Bronchial epithelial cell (primary cell): ENCODE data around the gene UNC93B1. TPM values are rescaled to one million over a fixed set of nuclear protein-coding genes. Genes with fewer than 3 reads are reported as not detected.
A peak's percentile ranks its signal among the peaks of the same experiment; 100 is the strongest.

Experiments used
- DNase-seq: peaks from one replicate; pipeline ENCODE4 v3.0.0-alpha.2; 2010; ENCODE audit warnings: low read depth
- FAIRE-seq: peaks from 2 replicates; lab custom pipeline; 2011; peaks lifted over from hg19 to GRCh38; lab: Jason Lieb, UNC
- H3K27me3 ChIP-seq: 2 replicates; pipeline ENCODE4 v1.5.1; 2011; ENCODE audit warnings: low read length; ENCODE audit not compliant: control insufficient read depth, insufficient read depth
- H3K36me3 ChIP-seq: 2 replicates; pipeline ENCODE4 v1.5.1; 2011; ENCODE audit warnings: low read length; ENCODE audit not compliant: control insufficient read depth, insufficient read depth
- H3K4me3 ChIP-seq: 2 replicates; pipeline ENCODE4 v1.5.1; 2011; ENCODE audit warnings: mild to moderate bottlenecking, low read depth, low read length, control low read depth
- total RNA-seq: library from RNA; depleted of rRNA; stranded (reverse); fragments of >200 nt; gene quantifications from 2 replicates; pipeline ENCODE4 v1.2.1, GENCODE V29; 2014
- TF ChIP-seq, protein P1 (sequence below): IDR thresholded peaks from 2 replicates; pipeline ENCODE4 v1.5.1; 2011; ENCODE audit warnings: mild to moderate bottlenecking, moderate library complexity, low read length, control low read depth, inconsistent platforms; ENCODE audit not compliant: insufficient read depth, severe bottlenecking

Gene UNC93B1
- total RNA-seq, 1 donor from 2014 or later: 56.3 TPM

DNA sequence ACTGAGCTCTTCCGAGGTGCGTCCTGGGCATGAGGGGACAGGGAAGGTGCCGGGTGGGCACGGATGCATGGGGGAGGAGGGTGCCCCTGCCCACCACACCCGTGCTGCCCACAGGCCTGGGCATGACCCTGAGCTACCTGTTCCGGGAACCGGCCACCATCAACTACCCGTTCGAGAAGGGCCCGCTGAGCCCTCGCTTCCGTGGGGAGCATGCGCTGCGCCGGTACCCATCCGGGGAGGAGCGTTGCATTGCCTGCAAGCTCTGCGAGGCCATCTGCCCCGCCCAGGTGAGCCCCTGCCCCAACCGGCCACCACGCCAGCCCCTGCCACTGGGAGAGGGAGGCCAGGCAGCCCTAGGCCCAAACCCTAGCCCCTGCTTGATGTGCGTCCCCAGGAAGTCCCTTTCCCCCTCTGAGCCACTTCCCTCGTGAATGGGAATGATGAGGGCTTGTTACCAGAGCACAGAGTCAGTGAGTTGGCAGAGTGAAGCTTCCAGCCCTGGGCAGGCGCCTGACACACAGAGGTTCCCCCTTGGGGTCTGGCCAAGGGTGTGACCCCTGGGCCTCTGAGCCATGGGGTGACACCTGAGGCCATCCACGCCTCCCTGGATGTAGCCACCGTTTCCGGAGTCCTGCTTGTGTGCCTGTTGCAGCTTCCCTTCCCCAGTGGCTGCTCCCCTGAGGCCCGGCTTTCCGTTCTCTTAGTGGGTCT, 29.3 kb upstream of the UNC93B1 start:
- TF ChIP-seq, protein P1, sequence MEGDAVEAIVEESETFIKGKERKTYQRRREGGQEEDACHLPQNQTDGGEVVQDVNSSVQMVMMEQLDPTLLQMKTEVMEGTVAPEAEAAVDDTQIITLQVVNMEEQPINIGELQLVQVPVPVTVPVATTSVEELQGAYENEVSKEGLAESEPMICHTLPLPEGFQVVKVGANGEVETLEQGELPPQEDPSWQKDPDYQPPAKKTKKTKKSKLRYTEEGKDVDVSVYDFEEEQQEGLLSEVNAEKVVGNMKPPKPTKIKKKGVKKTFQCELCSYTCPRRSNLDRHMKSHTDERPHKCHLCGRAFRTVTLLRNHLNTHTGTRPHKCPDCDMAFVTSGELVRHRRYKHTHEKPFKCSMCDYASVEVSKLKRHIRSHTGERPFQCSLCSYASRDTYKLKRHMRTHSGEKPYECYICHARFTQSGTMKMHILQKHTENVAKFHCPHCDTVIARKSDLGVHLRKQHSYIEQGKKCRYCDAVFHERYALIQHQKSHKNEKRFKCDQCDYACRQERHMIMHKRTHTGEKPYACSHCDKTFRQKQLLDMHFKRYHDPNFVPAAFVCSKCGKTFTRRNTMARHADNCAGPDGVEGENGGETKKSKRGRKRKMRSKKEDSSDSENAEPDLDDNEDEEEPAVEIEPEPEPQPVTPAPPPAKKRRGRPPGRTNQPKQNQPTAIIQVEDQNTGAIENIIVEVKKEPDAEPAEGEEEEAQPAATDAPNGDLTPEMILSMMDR: no peak
- Histone ChIP-seq H3K4me3 (no peak overlapping the region), H3K27me3 (no peaks in the 10 kb centered on the region), H3K36me3 (peaks cover 12% of the 10 kb centered on the region)
- no peak for FAIRE-seq
- no peak for DNase-seq

DNA sequence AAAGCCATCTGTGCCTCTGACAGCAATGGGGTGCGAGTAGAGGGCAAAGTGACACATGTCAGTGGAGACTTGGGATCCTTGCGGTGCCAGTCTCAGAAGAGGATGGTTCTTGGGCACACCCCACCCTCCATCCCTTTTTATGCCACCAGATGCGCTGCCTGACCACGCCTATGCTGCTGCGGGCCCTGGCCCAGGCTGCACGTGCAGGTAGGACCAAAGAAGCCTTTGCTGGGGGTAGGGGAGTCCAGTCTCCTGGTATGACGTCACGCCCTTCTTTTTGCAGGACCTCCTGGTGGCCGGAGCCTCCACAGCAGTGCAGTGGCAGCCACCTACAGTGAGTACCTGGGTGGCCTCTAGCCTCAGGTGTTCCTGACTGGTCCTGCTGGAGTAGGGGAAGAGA, 28.1 kb upstream of the UNC93B1 start:
- no peak for FAIRE-seq
- Histone ChIP-seq H3K27me3 (no peaks in the 10 kb centered on the region), H3K4me3 (no peak overlapping the region)

DNA sequence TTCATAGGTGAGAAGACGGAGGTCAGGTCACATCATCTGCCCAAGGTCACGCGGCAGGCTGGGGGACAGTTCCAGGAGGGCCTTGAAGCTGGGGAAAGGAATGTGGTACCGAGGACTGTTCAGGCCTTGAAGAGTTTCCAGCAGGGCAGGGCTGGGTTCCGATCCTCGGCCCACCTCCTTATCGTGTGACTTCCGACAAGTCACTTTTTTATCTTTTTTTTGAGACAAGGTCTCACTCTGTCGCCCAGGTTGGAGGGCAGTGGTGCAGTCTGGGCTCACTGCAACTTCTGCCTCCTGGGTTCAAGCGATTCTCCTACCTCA, 27.2 kb upstream of the UNC93B1 start:
- Histone ChIP-seq H3K36me3 (peaks cover 12% of the 10 kb centered on the region), H3K4me3 (peak overlapping the region; percentile 94), H3K27me3 (no peaks in the 10 kb centered on the region)
- TF ChIP-seq, protein P1: no peak
- FAIRE-seq (no peak), DNase-seq (no peak)

More for the DNA sequence above, 28.1 kb upstream of the UNC93B1 start:
- H3K36me3 ChIP-seq: peaks cover 12% of the 10 kb centered on the region
- DNase-seq: no peak
- TF ChIP-seq, protein P1: no peak

DNA sequence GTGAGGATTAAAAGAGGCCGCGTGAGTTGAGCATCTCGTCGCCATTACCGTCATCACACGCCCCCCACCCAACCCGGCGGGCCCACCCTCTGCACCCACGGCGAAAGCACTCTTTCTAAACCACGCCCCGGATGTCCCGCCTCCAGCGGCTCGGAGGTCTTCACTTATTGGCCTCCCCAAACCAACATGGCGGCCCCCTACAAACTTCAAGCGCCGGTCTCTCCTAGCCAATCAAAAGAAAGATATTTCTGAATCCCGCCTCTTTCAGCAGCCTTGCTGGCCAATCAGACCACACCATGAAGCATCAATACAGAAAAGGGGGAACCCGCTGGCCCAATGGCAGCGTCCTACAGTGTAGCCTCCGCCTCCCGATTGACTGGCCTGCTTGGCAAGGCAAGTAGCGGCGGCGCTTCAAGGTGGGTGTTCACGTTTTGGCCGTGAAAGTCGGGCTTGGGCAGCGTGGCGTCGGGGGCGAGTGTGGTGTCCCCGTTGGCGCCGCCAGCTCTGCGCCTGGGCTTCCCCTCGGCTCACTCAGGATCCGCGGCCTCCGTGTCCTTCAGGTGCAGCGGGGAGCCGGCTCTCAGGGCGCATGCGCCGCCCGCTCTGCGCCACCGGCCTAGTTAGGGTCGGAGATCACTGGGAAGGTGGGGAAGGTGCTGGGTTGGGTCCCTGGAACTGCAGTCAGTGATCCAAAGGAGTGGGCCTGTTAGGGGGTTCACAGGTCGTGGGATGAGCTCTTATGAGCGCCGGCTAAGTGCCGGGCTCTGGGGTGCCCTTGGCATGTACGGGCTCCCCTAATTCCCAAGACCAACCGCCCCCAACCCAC, 26.6 kb upstream of the UNC93B1 start, which contains the start of gene NDUFS8:
TSS of gene NDUFS8 (plus strand) at position 364 of the 826 bp plus-strand sequence. CDS start 1,471 bp downstream, outside the sequence.
- DNase-seq: peak; percentile 98
- Histone ChIP-seq H3K4me3 (peak within 1 kb of the TSS; percentile 94), H3K27me3 (no peaks in the 10 kb centered on the region), H3K36me3 (peaks cover 12% of the 10 kb centered on the region)
- TF ChIP-seq, protein P1: no peak
- FAIRE-seq: no peak

DNA sequence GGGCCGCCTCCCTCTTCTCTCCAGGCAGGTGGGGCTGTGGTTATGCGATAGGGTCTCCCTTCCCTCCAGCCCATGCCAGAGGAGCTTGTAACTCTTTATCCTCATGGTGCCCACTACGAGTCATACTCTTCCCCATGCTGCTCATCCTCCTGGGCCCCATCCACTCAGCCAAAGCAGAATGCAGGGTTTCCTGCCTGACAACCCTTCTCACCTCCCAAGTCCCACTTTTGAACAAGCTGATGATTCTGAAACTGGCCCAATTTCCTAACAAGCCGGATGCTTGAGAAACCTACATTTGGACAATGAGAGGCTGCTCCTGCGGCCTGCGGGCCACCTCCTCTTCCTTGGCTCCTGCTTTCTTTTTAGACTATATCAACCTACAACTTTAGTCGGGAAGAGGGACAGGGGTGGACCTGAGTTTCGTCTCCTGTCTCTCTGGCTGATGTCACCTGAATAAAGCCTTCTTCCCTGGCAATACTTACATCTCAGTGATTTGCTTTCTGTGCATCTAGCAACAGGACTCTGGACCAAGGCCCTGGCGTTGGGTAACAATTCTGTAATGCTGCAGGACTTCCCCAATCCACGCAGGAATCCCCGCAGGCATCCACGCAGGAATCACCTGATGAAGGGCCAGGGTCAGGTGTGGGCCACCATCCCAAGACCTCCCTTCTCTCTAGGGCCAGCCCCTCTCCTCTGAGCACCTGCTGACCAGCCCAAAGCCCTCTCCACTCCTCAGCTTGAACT, 25.1 kb upstream of the UNC93B1 start:
- DNase-seq (peak; percentile 68), FAIRE-seq (no peak)
- Histone ChIP-seq H3K27me3 (no peaks in the 10 kb centered on the region), H3K4me3 (no peak overlapping the region), H3K36me3 (peaks cover 12% of the 10 kb centered on the region)
- TF ChIP-seq, protein P1: no peak
